DMS 273 (cell line): ENCODE results near the gene DLGAP3.
"Not testable (repeated sequence)": the region's sequence is repeated elsewhere in the genome, so short reads cannot be mapped to it uniquely, and the experiment has no call there.

ENCODE experiments used
- DNase-seq: peaks from one replicate; lab custom pipeline; 2025; ENCODE audit not compliant: unreplicated experiment; lab: John Stamatoyannopoulos, UW

The DLGAP3 gene

GRCh38 chr1:34842952-34843371, 86.5 kb downstream of the DLGAP3 start:
- no peak for DNase-seq

- DNase-seq = no peak
Measured at GRCh38 chr1:34842073-34842472, 87.4 kb downstream of the DLGAP3 start.

- no peak for DNase-seq
Measured at GRCh38 chr1:34840426-34840825, 89.0 kb downstream of the DLGAP3 start.

- DNase-seq = no peak
Measured at GRCh38 chr1:34839526-34840305, 89.7 kb downstream of the DLGAP3 start.

GRCh38 chr1:34833711-34834110, 95.7 kb downstream of the DLGAP3 start:
- DNase-seq = no peak

GRCh38 chr1:34831721-34832246, 97.7 kb downstream of the DLGAP3 start:
- DNase-seq = no peak

GRCh38 chr1:34829250-34829649, 100.2 kb downstream of the DLGAP3 start:
- no peak for DNase-seq

- no peak for DNase-seq
Measured at GRCh38 chr1:34828611-34829010, 100.8 kb downstream of the DLGAP3 start.

GRCh38 chr1:34827341-34827941, 102.0 kb downstream of the DLGAP3 start:
- no peak for DNase-seq

- peak; percentile 3 for DNase-seq
Measured at GRCh38 chr1:34825455-34826091, 103.9 kb downstream of the DLGAP3 start.

GRCh38 chr1:34824817-34825454, 104.5 kb downstream of the DLGAP3 start:
- DNase-seq = no peak

GRCh38 chr1:34822202-34822601, 107.2 kb downstream of the DLGAP3 start:
- DNase-seq = no peak

GRCh38 chr1:34818862-34819261, 110.6 kb downstream of the DLGAP3 start:
- not testable (repeated sequence) for DNase-seq

GRCh38 chr1:34816778-34817177, 112.7 kb downstream of the DLGAP3 start:
- no peak for DNase-seq

GRCh38 chr1:34816332-34816731, 113.1 kb downstream of the DLGAP3 start:
- DNase-seq = no peak
